Measurements from ENCODE around the gene SKAP1.

DNA sequence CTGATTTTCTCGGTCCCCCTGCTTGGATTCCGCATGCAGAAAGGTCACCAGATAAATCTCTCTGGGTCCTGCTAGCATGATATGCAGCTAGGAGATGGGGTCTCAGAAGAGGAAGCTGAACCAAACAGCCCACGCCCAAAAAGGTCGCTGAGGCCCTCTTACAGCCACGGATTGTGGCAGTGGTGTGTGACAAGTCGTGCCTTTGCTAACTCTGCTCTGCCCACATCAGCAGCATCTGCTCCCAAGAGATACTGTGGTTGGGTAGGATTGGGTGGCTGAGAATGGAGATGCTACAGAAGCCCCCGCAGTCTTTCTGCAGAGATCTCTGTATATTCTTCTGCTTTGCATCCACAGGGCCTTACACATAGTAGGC, 15.2 kb upstream of the SKAP1 start:
- TF ChIP-seq, protein P1, sequence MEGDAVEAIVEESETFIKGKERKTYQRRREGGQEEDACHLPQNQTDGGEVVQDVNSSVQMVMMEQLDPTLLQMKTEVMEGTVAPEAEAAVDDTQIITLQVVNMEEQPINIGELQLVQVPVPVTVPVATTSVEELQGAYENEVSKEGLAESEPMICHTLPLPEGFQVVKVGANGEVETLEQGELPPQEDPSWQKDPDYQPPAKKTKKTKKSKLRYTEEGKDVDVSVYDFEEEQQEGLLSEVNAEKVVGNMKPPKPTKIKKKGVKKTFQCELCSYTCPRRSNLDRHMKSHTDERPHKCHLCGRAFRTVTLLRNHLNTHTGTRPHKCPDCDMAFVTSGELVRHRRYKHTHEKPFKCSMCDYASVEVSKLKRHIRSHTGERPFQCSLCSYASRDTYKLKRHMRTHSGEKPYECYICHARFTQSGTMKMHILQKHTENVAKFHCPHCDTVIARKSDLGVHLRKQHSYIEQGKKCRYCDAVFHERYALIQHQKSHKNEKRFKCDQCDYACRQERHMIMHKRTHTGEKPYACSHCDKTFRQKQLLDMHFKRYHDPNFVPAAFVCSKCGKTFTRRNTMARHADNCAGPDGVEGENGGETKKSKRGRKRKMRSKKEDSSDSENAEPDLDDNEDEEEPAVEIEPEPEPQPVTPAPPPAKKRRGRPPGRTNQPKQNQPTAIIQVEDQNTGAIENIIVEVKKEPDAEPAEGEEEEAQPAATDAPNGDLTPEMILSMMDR (IDR thresholded peaks at IDR 0.05): no peak
- TF ChIP-seq POLR2A (IDR thresholded peaks at IDR 0.05) (no peak), EP300 (IDR thresholded peaks at IDR 0.05) (no peak)

Measured in stomach (tissue), 4 donors.